HG03066 (cell line): ENCODE data around the gene MSN.
"Not testable (repeated sequence)": the region's sequence is repeated elsewhere in the genome, so short reads cannot be mapped to it uniquely, and the experiment has no call there.

Experiments used
- ATAC-seq: cut with Tn5 transposase; IDR thresholded peaks from one replicate; pipeline ENCODE4 v1.9.1; 2021; ENCODE audit warnings: low read depth; ENCODE audit not compliant: unreplicated experiment

The MSN gene

DNA sequence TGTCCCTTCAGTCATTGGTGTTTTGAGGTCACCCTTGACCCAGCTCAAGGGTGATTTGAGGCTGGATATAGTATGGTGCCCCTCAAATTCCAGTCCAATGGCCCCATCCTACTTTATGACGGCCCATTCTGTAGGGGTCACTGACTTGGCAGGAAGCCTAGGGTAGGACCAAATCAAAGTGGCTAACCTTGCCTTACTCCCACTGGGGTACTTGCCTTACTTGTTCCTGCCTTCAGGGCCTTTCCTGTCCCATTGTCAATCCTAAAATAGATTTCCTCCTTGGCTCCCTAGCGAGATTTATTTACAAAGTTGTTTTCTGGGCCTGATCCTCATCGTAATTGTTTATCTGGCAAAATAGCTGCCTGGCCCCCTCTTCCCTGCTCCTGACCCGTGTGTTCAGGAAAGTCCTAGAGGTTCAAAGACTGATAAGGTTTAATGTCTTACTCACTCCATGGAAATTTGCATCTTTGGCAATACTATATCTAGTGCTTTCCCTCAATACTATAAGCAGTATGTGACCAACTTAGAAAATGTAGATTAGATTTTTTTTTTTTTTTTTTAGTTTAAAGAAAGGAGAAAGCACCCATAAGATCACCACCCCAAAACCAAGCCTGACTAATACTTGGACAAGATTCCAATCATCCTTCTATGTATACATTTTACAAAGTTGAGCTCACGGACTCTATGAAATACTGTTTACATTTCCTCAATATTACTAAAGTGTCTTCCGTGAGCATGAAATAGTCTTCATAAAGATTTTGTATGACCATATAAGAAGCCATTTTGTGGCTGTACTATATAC lies 44.8 kb downstream of the MSN start:
- ATAC-seq = no peak

- ATAC-seq = no peak
Measured at GRCh38 chrX:65718538-65718937, 51.1 kb downstream of the MSN start.

GRCh38 chrX:65720381-65720964 lies 53.0 kb downstream of the MSN start:
- ATAC-seq = no peak

GRCh38 chrX:65723706-65724105 lies 56.3 kb downstream of the MSN start:
- peak; percentile 76 for ATAC-seq

GRCh38 chrX:65726715-65727114 lies 59.3 kb downstream of the MSN start:
- no peak for ATAC-seq

- no peak for ATAC-seq
Measured at GRCh38 chrX:65731684-65732289, 64.3 kb downstream of the MSN start.

DNA sequence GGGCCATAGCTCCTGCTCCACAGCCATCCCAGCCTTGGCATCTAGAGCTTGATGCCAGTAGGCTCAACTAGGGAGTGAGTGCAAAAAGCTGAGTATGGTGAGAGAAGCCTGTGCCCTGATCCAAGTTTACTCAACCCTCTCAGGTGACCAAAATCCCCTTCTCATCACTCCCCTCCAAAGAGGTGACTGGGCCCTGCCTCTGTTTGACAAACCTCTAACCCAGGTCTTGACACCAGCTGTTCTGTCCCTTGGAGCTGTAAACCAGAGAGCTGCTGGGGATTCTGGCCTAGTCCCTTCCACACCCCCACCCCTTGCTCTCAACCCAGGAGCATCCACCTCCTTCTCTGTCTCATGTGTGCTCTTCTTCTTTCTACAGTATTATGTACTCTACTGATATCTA lies 73.5 kb downstream of the MSN start:
- ATAC-seq = no peak

DNA sequence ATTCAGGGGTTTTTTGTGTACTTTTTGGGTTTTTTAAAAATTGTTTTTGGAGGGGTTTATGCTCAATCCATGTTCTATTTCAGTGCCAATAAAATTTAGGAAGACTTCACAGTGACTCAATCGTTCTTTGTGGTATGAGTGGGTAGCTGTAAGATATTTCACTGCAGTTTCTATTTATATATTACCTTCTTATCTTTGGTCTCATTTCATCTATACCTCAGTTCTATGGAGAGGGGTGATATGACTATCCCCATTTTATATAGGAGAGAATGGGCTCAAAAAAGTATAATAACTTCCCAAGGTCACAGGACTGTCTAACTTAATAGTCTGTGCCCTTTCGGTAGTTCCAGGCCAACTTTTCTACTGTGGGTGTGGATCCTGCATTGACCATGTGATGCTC lies 74.4 kb downstream of the MSN start:
- ATAC-seq = no peak

DNA sequence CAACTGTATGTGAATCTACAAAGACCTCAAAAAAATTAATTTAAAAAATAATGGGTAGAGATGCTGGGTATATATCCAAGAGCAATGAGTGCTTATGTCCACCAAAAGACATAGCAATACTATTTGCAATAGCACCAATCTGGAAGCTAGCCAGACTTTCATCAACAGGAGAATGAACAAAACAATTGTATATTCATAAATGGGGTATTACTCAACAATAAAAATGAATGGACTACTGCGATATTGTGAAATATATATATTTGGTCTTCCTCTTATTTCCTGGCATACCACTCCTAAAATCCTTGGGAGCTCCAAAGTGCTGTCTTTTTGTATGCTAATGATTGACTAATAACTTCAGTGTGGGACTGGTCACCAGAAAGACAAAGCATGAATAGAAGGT lies 77.5 kb downstream of the MSN start:
- no peak for ATAC-seq

DNA sequence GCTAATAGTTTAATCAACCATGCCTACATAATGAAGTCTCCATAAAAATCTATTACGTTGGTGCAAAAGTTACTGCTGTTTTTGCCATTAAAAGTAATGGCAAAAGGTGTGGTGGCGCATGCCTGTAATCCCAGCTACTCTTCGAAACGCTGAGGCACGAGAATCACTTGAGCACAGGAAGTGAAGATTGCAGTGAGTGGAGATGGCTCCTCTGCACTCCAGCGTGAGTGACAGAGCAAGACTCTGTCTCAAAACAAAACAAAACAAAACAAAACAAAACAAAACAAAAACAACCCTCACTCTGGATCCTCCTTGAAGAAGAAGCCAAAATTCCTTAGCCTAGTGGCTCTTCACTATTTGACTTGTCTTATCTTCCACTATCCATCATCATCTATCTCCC lies 78.0 kb downstream of the MSN start:
- ATAC-seq = no peak

DNA sequence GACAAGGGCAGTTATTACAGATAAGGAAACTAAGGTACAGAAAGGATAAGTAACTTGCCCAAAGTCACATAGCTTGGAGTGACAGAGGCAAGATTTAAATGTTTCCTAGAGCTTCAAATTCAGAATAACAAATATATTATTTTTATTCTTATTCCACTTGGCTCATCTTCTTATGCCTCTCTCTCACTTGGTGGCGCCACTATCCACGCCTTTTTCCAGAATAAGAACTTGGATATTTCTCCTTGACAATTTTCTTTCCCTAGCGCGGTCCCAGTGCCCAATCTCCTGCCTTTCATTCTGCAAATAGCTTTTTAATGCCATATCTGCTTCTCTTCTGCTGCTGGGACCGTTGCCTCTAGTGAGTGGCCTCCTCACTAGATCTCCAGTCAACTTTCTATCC lies 78.5 kb downstream of the MSN start:
- ATAC-seq = no peak

DNA sequence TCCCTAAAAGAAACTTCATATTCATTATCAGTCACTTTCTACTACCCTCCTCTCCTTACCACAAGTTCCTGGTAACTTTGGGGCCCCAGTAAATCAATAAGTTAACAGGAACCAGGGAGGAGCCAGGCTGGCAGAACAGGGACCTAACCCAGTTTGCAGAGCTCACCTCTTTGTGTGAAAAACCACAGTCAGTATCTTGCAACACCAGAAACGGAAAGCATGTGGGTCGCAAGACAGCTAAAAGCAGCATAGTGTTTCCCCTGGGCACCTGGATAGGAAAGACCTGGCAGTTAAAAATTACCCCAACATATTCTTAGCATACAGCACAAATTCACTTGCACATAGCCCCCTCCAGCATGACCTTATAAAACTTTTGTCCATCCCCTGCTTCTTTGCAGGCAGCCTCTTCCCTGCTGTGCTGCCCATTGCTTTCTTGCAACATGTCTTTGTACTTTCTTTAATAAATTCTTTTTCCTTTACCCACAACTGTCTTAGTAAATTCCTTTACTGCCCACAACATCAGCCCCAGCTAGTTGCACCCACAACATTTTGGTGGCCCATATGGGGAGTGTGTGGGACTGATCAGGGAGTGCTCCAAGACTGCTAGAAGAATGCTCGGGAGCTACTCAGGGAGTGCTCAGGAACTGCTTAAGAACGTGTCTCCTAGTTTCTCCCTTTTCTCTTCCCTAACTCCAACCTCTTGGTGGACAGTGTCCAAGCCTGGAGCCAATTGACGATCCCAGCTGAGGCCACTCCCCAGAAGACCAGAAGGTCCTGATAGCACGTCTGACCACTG lies 83.4 kb downstream of the MSN start:
- peak; percentile 90 for ATAC-seq

- no peak for ATAC-seq
Measured at GRCh38 chrX:65751519-65751918, 84.1 kb downstream of the MSN start.

DNA sequence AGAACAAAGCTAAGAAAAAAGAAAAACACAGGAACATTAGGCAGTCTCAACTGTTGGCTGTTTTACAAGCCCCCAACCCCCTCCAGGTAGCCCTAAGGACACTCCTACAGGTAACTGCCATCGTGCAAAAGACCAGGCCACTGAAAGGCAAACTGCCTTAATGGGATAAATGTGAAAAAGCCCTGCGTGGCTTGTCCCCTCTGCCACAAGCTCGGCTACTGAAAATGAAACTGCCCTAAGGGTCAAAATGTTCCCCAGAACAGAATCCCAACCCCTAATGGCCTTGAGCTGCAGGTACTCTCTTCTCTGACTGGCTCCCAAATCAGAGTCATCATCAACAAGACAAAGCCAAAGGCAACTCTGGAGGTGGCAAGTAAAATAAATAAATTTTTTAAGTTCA lies 84.8 kb downstream of the MSN start:
- ATAC-seq = no peak

DNA sequence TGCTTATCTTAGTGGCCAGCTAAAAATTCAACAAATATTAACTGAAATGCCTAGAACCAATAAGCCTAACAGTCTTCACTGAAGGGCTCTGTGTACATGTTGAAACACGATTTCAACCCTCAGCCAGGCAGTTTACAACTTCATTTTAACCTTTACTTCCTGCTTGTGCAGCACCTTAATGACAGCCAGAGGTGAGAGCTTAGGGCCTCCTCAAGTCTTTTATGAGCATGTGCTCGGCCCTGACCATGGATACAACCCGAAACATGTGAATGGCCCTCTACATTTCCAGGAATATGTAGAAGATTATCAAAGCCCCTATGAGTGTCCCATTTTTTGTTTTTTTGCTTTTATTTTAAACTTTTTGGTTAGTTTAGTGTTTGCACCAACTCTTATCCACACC lies 88.3 kb downstream of the MSN start:
- no peak for ATAC-seq

DNA sequence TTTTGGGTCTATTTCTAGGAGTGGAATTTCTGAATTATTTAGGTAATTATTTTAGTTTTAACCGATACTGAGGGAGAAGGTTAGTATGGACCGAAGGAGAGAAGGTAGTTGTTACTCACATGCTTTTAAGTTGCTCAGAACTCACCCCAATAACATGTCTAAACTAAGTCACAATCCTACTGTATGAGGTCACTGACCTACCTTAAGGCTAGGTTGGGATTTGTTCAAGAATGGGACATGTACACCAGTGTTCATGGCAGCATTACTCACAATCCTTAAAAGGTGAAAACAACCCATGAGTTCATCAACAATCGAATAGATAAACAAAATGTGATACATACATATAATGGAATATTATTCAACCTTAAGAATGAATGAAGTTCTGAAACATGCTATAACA lies 90.5 kb downstream of the MSN start:
- no peak for ATAC-seq

GRCh38 chrX:65758505-65758904 lies 91.1 kb downstream of the MSN start:
- ATAC-seq = no peak

- ATAC-seq = not testable (repeated sequence)
Measured at GRCh38 chrX:65759525-65759924, 92.1 kb downstream of the MSN start.

GRCh38 chrX:65769564-65770292 lies 102.3 kb downstream of the MSN start:
- no peak for ATAC-seq

DNA sequence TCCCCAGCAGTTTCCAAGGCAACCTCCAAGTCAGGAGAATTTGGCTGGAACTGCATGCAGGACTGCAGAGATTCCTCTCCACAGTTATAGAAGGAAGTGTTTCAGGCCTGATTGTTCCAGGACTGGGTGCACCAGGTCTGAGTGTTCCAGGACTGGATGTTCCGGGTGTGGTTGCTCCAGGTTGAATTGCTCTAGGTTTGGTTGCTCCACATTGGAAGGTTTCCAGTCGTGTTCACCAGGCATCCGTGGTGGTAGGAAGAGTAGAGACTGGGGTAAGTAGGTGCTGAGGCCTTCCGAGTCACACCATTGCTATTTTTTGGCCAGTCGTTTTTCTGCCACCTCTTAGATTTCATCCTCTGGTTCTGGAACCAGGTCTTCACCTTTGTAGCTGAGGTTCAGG lies 105.4 kb downstream of the MSN start:
- no peak for ATAC-seq

DNA sequence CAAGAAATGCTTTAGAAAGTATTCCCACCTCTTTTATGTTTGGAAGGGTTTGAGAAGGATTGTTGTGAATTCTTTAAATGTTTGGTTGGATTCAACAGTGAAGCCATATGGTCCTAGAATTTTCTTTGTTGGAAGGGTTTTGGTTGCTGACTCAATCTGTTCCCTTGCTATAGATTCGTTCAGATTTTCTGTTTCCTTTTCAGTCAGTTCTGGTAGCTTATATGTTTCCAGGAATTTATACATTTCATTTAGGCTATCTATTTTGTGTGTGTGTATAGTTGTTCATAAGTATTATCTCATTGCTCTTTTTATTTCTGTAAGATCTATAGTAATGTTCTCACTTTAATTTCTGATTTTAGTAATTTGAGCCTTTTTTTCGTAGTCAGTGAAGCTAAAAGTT lies 114.4 kb downstream of the MSN start:
- ATAC-seq = no peak
